T-helper 2 cell treated with Interferon-gamma antibody and Interleukin-4, amounts not matched to agents 5 μg/mL and 100 μg/mL, for 36 hours (primary cell): ENCODE data around the gene TRPV4.

Experiments
- DNase-seq: peaks from one replicate; pipeline ENCODE4 v3.0.0; 2021; ENCODE audit warnings: low spot score
- H3K27ac Mint-ChIP-seq: one replicate; pipeline ENCODE4 v1.8.0; 2021; ENCODE audit warnings: mild to moderate bottlenecking, mixed read lengths
- H3K27me3 Mint-ChIP-seq: one replicate; pipeline ENCODE4 v1.8.0; 2021; ENCODE audit warnings: low read depth, mixed read lengths
- H3K36me3 Mint-ChIP-seq: one replicate; pipeline ENCODE4 v1.8.0; 2021; ENCODE audit warnings: low read depth, mixed read lengths
- H3K4me1 Mint-ChIP-seq: one replicate; pipeline ENCODE4 v1.8.0; 2021; ENCODE audit warnings: low read depth, mixed read lengths
- H3K4me3 Mint-ChIP-seq: one replicate; pipeline ENCODE4 v1.8.0; 2022; ENCODE audit warnings: mild to moderate bottlenecking, moderate library complexity, mixed read lengths
- H3K9me3 Mint-ChIP-seq: one replicate; pipeline ENCODE4 v1.8.0; 2021; ENCODE audit warnings: mixed read lengths

The TRPV4 gene

GRCh38 chr12:109766251-109766778, 66.9 kb downstream of the TRPV4 start:
- Mint-ChIP-seq H3K4me1 (no peaks in the 10 kb centered on the region), H3K36me3 (no peaks in the 10 kb centered on the region), H3K27ac (no peak overlapping the region), H3K4me3 (no peak overlapping the region), H3K9me3 (peaks cover 3% of the 10 kb centered on the region), H3K27me3 (no peaks in the 10 kb centered on the region)
- no peak for DNase-seq

- DNase-seq: no peak
- Mint-ChIP-seq H3K27ac (no peak overlapping the region), H3K27me3 (no peaks in the 10 kb centered on the region), H3K4me1 (no peaks in the 10 kb centered on the region), H3K9me3 (peaks cover 3% of the 10 kb centered on the region), H3K36me3 (no peaks in the 10 kb centered on the region), H3K4me3 (no peak overlapping the region)
Measured at GRCh38 chr12:109765446-109765810, 67.8 kb downstream of the TRPV4 start.

GRCh38 chr12:109764776-109765445, 68.3 kb downstream of the TRPV4 start:
- DNase-seq: no peak
- H3K36me3 Mint-ChIP-seq: no peaks in the 10 kb centered on the region
- no peak overlapping the region for H3K4me3 Mint-ChIP-seq
- H3K27ac Mint-ChIP-seq: no peak overlapping the region
- H3K9me3 Mint-ChIP-seq: peaks cover 3% of the 10 kb centered on the region
- H3K27me3 Mint-ChIP-seq: no peaks in the 10 kb centered on the region
- H3K4me1 Mint-ChIP-seq: no peaks in the 10 kb centered on the region

DNA sequence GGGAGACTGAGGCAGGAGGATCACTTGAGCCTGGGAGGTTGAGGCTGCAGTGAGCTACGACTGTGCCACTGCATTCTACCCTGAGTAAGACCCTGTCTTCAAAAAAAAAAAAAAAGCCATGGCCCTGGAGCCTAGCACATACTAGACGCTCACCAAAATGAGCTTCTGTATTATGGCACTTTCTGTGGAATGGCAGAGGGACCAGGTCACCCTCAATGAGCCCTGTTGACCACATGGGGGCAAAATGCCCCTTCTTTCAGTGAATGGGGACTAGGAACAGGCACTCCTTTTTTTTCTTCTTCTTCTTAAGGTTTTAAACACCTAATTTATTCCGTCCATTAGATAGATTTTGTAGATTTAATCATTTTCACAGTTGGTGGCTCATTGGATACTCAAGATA, 69.1 kb downstream of the TRPV4 start:
- H3K4me3 Mint-ChIP-seq: no peak overlapping the region
- no peaks in the 10 kb centered on the region for H3K4me1 Mint-ChIP-seq
- H3K36me3 Mint-ChIP-seq: no peaks in the 10 kb centered on the region
- no peak overlapping the region for H3K27ac Mint-ChIP-seq
- no peaks in the 10 kb centered on the region for H3K27me3 Mint-ChIP-seq
- DNase-seq: no peak
- peaks cover 3% of the 10 kb centered on the region for H3K9me3 Mint-ChIP-seq

GRCh38 chr12:109763201-109763841, 69.9 kb downstream of the TRPV4 start:
- Mint-ChIP-seq H3K27ac (no peak overlapping the region), H3K36me3 (no peaks in the 10 kb centered on the region), H3K4me3 (no peak overlapping the region), H3K4me1 (no peaks in the 10 kb centered on the region), H3K9me3 (peaks cover 3% of the 10 kb centered on the region), H3K27me3 (no peaks in the 10 kb centered on the region)
- DNase-seq: no peak

- H3K36me3 Mint-ChIP-seq: no peaks in the 10 kb centered on the region
- no peaks in the 10 kb centered on the region for H3K27me3 Mint-ChIP-seq
- peaks cover 3% of the 10 kb centered on the region for H3K9me3 Mint-ChIP-seq
- no peak for DNase-seq
- H3K4me3 Mint-ChIP-seq: no peak overlapping the region
- no peak overlapping the region for H3K27ac Mint-ChIP-seq
- H3K4me1 Mint-ChIP-seq: no peaks in the 10 kb centered on the region
Measured at GRCh38 chr12:109762673-109763191, 70.5 kb downstream of the TRPV4 start.

- DNase-seq: no peak
- peaks cover 3% of the 10 kb centered on the region for H3K9me3 Mint-ChIP-seq
Measured at GRCh38 chr12:109762071-109762672, 71.0 kb downstream of the TRPV4 start.

DNA sequence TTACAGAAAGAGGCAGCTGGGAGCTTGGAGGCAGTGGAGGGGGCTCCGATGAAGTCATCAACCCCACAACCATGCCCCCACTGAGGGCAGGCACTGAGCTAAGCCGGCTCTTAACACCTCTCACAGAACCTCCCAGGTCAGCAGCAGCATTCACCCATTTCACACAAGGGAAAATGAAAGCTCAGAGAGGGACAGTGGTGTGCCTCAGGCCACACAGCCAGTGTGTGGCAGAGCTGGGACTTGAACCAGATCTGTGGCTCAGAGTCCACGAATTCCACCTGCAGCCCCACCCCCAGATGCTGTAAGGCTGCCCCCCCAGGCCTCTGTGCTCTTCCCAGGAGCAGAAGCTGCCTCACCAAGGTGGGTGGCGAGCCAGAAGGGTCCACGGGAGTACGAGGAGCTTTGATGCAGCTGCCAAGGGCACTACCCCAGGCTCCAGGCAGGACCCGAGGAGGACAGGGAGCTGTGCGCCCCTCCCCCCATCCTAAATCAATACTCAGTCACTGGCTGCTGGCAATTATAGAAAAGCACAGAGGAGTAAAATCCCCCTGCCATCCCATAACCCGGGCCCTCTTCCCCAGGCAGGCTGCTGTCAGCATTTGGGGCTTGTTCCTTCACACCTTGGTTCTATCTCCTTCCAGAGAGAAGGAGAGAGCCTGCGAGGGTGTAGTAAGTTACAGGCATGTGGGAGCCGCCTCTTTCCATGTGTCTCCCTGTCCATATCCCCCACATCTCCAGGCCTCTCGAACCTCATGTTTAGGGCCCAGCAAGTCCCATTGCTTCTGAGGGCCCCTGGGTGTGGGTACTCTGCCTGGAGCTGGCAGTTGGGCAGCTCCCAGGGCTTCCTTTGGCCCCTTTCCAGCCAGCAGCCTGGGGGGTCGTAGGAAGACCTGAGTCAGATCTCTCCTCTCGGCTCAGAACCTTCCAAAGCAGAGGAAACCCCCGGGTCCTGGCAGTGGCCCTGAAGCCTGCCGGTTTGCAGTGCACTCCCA, 72.0 kb downstream of the TRPV4 start:
- DNase-seq: no peak
- H3K27me3 Mint-ChIP-seq: peaks cover 3% of the 10 kb centered on the region
- no peaks in the 10 kb centered on the region for H3K36me3 Mint-ChIP-seq
- no peak overlapping the region for H3K4me3 Mint-ChIP-seq
- H3K9me3 Mint-ChIP-seq: peaks cover 11% of the 10 kb centered on the region
- no peaks in the 10 kb centered on the region for H3K4me1 Mint-ChIP-seq
- no peak overlapping the region for H3K27ac Mint-ChIP-seq

More at GRCh38 chr12:109762071-109762672, 71.0 kb downstream of the TRPV4 start:
- H3K36me3 Mint-ChIP-seq: no peaks in the 10 kb centered on the region
- no peaks in the 10 kb centered on the region for H3K27me3 Mint-ChIP-seq
- no peaks in the 10 kb centered on the region for H3K4me1 Mint-ChIP-seq
- H3K27ac Mint-ChIP-seq: no peak overlapping the region
- no peak overlapping the region for H3K4me3 Mint-ChIP-seq

DNA sequence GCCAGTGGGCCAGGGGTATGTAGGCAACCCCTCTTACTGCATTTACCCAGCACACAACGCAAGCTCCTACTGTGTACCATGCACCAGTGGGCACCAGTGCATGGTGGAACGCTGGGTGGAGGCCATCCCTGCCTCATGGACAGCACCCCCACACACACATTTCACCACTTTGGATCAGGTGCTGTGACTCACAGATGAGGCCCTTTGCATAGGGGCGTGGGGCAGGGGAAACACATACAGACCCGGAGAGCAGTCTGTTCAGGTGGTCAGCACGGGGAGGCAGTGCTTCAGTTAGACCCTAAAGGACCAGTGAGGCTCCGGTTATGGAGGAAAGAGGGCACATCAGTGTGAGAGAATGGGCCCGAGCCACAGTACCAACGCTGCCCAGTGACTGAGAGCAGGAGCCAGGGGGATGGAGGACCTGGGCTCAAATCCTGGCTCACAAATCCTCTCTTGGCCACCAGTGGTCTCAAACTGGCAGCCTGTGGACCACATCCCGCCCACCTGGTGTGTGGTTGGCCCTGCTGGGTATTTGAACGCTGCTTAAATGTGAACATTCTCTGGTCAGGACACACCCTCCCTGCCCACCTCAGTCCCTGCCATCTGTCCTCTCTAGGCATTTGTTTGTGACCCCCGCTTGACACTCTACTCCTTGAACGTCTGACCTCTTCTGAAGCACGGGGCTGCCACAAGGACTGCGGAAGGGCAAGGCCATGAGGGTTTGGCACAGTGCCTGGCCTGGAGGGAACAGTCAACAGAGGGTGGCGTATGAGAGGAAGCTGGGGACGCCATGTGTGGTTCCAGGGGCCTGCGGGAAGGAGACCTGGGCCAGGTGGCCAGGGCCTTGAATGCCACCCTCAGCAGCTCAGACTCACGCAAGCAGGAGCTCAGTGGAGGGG, 72.9 kb downstream of the TRPV4 start:
- Mint-ChIP-seq H3K9me3 (peaks cover 15% of the 10 kb centered on the region), H3K27ac (no peak overlapping the region), H3K27me3 (peaks cover 5% of the 10 kb centered on the region), H3K4me3 (no peak overlapping the region), H3K4me1 (no peaks in the 10 kb centered on the region), H3K36me3 (no peaks in the 10 kb centered on the region)
- DNase-seq: no peak

DNA sequence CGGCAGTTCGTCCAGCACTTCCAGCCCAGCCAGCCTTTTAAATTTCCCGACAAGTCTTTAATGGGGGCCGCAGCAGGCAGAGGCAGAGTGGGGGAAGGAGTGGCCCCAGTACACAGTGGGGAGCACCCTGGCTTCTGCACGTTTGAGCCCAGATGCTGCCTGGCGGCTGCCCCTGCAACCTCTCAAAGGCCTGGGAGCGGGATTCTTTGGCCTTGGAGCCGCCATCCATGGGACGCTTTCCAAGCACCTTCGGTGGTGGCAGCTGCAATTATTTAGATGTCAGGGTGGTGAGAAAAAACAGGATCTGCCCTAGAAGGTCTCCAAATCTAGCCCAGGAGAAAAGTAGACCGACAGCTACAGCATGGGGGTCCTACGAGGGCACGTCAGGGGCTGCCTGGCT, 73.6 kb downstream of the TRPV4 start:
- H3K4me1 Mint-ChIP-seq: no peaks in the 10 kb centered on the region
- no peaks in the 10 kb centered on the region for H3K36me3 Mint-ChIP-seq

GRCh38 chr12:109758426-109759420, 74.5 kb downstream of the TRPV4 start:
- Mint-ChIP-seq H3K9me3 (peaks cover 15% of the 10 kb centered on the region), H3K4me3 (no peak overlapping the region), H3K27ac (no peak overlapping the region), H3K4me1 (no peaks in the 10 kb centered on the region), H3K27me3 (peaks cover 5% of the 10 kb centered on the region), H3K36me3 (no peaks in the 10 kb centered on the region)
- no peak for DNase-seq

More for the DNA sequence above, 73.6 kb downstream of the TRPV4 start:
- DNase-seq: no peak
- Mint-ChIP-seq H3K9me3 (peaks cover 15% of the 10 kb centered on the region), H3K4me3 (no peak overlapping the region), H3K27ac (no peak overlapping the region), H3K27me3 (peaks cover 5% of the 10 kb centered on the region)
